HEK293T (cell line): ENCODE data around the gene OR11A1.

Experiments used
- CTCF ChIA-PET: fragments of 350-600 bp; formaldehyde crosslinking; extraction: SDS; loops from one replicate; lab custom pipeline; 2021; ENCODE audit warnings: antibody characterized with exemption, inconsistent platforms; lab: Yijun Ruan, JAX
- POLR2A ChIA-PET: fragments of 350-600 bp; formaldehyde crosslinking; extraction: SDS; loops from one replicate; lab custom pipeline; 2020; ENCODE audit warnings: antibody characterized with exemption, inconsistent platforms; lab: Yijun Ruan, JAX
- DNase-seq: peaks from one replicate; pipeline ENCODE4 v3.0.0; 2012; ENCODE audit warnings: mixed read lengths; ENCODE audit errors: extremely low spot score
- ARNT ChIP-seq: fragments of 450-650 bp; IDR thresholded peaks from 2 replicates; pipeline ENCODE4 v1.6.1; 2017; ENCODE audit warnings: mild to moderate bottlenecking
- BHLHE40 ChIP-seq: fragments of 450-650 bp; IDR thresholded peaks from 2 replicates; pipeline ENCODE4 v1.6.1; 2016; ENCODE audit warnings: mild to moderate bottlenecking, moderate library complexity, borderline replicate concordance
- CTBP1 ChIP-seq: fragments of 450-650 bp; IDR thresholded peaks from 2 replicates; pipeline ENCODE4 v1.6.1; 2016; ENCODE audit warnings: borderline replicate concordance
- ELF4 ChIP-seq: fragments of 450-650 bp; IDR thresholded peaks from 2 replicates; pipeline ENCODE4 v1.6.1; 2017; ENCODE audit warnings: antibody characterized with exemption
- FOXA1 ChIP-seq: fragments of 450-650 bp; IDR thresholded peaks from 2 replicates; pipeline ENCODE4 v1.6.1; 2016; ENCODE audit warnings: mild to moderate bottlenecking
- FOXK2 ChIP-seq: fragments of 450-650 bp; IDR thresholded peaks from 2 replicates; pipeline ENCODE4 v1.6.1; 2016; ENCODE audit warnings: mild to moderate bottlenecking
- FOXM1 ChIP-seq: fragments of 450-650 bp; IDR thresholded peaks from 2 replicates; pipeline ENCODE4 v1.6.1; 2017; ENCODE audit warnings: mild to moderate bottlenecking, borderline replicate concordance
- HDGF ChIP-seq: fragments of 450-650 bp; IDR thresholded peaks from 2 replicates; pipeline ENCODE4 v1.6.1; 2017; ENCODE audit warnings: antibody characterized with exemption, borderline replicate concordance
- L3MBTL2 ChIP-seq: fragments of 450-650 bp; conservative IDR thresholded peaks from 2 replicates; pipeline ENCODE4 v1.6.1; 2016; ENCODE audit warnings: mild to moderate bottlenecking
- LEF1 ChIP-seq: fragments of 450-650 bp; IDR thresholded peaks from 2 replicates; pipeline ENCODE4 v1.6.1; 2017; ENCODE audit warnings: mild to moderate bottlenecking, borderline replicate concordance
- NFRKB ChIP-seq: fragments of 450-650 bp; IDR thresholded peaks from 2 replicates; pipeline ENCODE4 v1.6.1; 2016; ENCODE audit warnings: mild to moderate bottlenecking, moderate library complexity
- PKNOX1 ChIP-seq: fragments of 450-650 bp; IDR thresholded peaks from 2 replicates; pipeline ENCODE4 v1.6.1; 2016
- SP1 ChIP-seq: fragments of 450-650 bp; IDR thresholded peaks from 2 replicates; pipeline ENCODE4 v1.6.1; 2017
- SUZ12 ChIP-seq: fragments of 450-650 bp; IDR thresholded peaks from 2 replicates; pipeline ENCODE4 v1.6.1; 2016; ENCODE audit warnings: mild to moderate bottlenecking
- TARDBP ChIP-seq: fragments of 450-650 bp; IDR thresholded peaks from 2 replicates; pipeline ENCODE4 v1.6.1; 2016
- ZNF384 ChIP-seq: fragments of 450-650 bp; IDR thresholded peaks from 2 replicates; pipeline ENCODE4 v1.6.1; 2016

Gene OR11A1

GRCh38 chr6:29493261-29493660 is 36.4 kb upstream of the OR11A1 start:
- DNase-seq: no peak
- ChIA-PET POLR2A (no interaction called here), CTCF (no interaction called here)
- TF ChIP-seq CTBP1 (no peak), PKNOX1 (no peak), ZNF384 (no peak), ELF4 (no peak), SP1 (no peak), BHLHE40 (no peak), FOXA1 (no peak), SUZ12 (no peak), FOXK2 (no peak), LEF1 (no peak), ARNT (no peak), L3MBTL2 (no peak), TARDBP (no peak), HDGF (no peak), FOXM1 (no peak), NFRKB (no peak)

DNA sequence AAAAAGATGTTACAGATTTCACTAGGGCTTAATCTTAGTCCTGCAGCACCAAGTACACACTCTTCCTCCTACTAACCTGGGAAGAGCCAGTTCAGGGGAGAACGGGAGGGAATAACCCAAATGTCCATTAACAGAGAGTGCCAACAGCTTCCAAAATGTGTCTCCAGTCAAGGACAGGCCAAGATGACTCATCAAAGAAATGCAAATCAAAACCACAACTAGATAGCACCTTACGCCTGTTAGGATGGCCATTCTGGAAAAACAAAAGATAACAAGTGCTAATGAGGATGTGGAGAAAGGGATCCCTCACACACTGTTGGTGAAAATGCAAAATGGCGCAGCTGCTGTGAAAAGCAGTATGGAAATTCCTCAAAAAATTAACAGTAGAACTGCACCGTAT is 34.7 kb upstream of the OR11A1 start:
- ChIA-PET CTCF (no interaction called here), POLR2A (no interaction called here)
- no peak for DNase-seq
- TF ChIP-seq SUZ12 (no peak), HDGF (no peak), CTBP1 (no peak), FOXK2 (no peak), SP1 (no peak), BHLHE40 (no peak)

DNA sequence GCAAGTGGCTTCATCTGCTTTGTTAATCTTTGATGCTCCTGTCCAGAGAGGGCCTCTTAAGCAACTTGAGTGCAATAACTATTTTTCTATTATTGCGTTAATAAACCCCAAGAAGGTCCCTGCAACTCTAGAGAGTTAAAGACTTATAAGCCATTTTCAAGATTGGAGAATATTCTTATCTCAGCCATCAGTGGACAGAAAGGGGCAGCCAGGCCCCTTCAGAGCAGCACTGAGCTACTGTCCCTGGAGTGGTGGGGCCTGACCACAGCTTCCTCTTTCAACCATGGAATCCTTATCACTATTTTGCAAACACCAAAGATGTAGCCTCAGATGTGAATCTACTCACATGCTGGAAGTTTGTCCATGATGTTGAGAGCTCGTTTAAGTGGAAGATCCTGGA is 33.7 kb upstream of the OR11A1 start:
- POLR2A ChIA-PET: no interaction called here
- TF ChIP-seq ZNF384 (no peak), ELF4 (no peak), NFRKB (no peak), ARNT (no peak), FOXM1 (no peak), FOXA1 (no peak), SUZ12 (no peak), HDGF (no peak), BHLHE40 (no peak), L3MBTL2 (no peak), TARDBP (no peak), PKNOX1 (no peak), LEF1 (no peak), CTBP1 (no peak), FOXK2 (no peak), SP1 (no peak)
- CTCF ChIA-PET: no interaction called here
- no peak for DNase-seq

DNA sequence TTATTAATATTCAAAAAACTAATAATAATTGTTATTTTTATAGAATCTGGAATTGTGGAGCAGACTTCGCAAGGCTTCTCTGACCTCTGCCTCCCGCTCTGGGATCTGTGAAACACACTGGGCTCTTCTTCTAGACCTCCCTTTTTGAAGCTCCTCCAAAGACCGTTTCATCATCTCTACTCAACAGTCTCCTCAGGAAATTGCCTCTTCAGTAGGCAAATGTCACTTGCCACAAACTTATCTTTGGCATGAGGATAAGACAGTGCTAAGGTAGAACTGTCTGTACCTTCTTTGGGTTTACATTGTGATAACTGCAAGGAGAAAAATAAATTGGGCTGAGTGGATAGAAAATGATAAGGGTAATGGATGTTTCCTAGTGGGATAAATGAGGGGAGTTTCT is 33.2 kb upstream of the OR11A1 start:
- no peak for DNase-seq
- ChIA-PET CTCF (no interaction called here), POLR2A (no interaction called here)
- TF ChIP-seq PKNOX1 (no peak), LEF1 (no peak), TARDBP (no peak), CTBP1 (no peak), BHLHE40 (no peak), HDGF (no peak), ARNT (no peak), FOXK2 (no peak), FOXA1 (no peak), FOXM1 (no peak)

GRCh38 chr6:29489286-29489685 is 32.4 kb upstream of the OR11A1 start:
- TF ChIP-seq L3MBTL2: no peak
- TF ChIP-seq SUZ12: no peak
- TF ChIP-seq ELF4: no peak
- TF ChIP-seq LEF1: no peak
- TF ChIP-seq TARDBP: no peak
- no peak for TF ChIP-seq PKNOX1
- TF ChIP-seq FOXK2: no peak
- TF ChIP-seq NFRKB: no peak
- TF ChIP-seq ZNF384: no peak
- TF ChIP-seq FOXA1: no peak
- TF ChIP-seq FOXM1: no peak
- no peak for TF ChIP-seq CTBP1
- TF ChIP-seq BHLHE40: no peak
- no peak for TF ChIP-seq HDGF
- no peak for TF ChIP-seq ARNT
- TF ChIP-seq SP1: no peak
- no peak for DNase-seq
- CTCF ChIA-PET: no interaction called here
- POLR2A ChIA-PET: no interaction called here

DNA sequence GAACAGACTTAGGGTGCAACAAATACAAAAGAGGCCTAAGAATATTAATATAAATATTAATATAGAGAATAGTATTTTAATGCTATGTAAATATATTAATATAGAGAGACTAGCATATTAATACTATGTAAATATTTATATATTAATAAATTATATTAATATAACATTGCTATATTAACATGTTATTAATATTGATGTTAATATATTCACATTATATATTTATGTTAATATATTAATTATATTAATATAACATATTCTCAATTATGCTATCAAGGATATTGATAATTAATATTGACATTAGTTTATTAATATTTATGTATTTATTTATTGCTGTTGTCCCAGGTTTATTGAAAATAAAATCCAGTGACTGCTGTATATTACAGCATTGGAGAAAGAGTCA is 32.0 kb upstream of the OR11A1 start:
- ChIA-PET POLR2A (no interaction called here), CTCF (no interaction called here)
- DNase-seq: no peak
- no peak for TF ChIP-seq FOXK2
- TF ChIP-seq SUZ12: no peak
- TF ChIP-seq ELF4: no peak
- TF ChIP-seq NFRKB: no peak
- TF ChIP-seq FOXA1: no peak
- TF ChIP-seq SP1: no peak
- TF ChIP-seq L3MBTL2: no peak
- no peak for TF ChIP-seq CTBP1
- TF ChIP-seq ZNF384: no peak
- no peak for TF ChIP-seq ARNT
- no peak for TF ChIP-seq PKNOX1
- TF ChIP-seq TARDBP: no peak
- TF ChIP-seq FOXM1: no peak
- TF ChIP-seq LEF1: no peak
- TF ChIP-seq HDGF: no peak
